Measurements from ENCODE around the gene IGSF9.

GRCh38 chr1:159914252-159915018, 31.0 kb downstream of the IGSF9 start:
- TF ChIP-seq EZH2 (IDR thresholded peaks at IDR 0.05; ENCODE audit: insufficient read depth, poor library complexity, severe bottlenecking) (no peak), EZH2phosphoT487 (IDR thresholded peaks at IDR 0.05; ENCODE audit: insufficient read depth, low read depth) (no peak)
